ENCODE measurements around the gene PDXDC1. TPM values are rescaled to one million over a fixed set of nuclear protein-coding genes. Genes with fewer than 3 reads are reported as not detected.
"Not testable (repeated sequence)": the region's sequence is repeated elsewhere in the genome, so short reads cannot be mapped to it uniquely, and the experiment has no call there.

The PDXDC1 gene
- total RNA-seq, 1 donor from 2014 or later: 72.6 TPM

GRCh38 chr16:15163055-15163454 is 188.2 kb downstream of the PDXDC1 start:
- DNase-seq; ATAC-seq (ENCODE audit: poor library complexity); intact Hi-C loops (cut with DNase I): not testable (repeated sequence)

DNA sequence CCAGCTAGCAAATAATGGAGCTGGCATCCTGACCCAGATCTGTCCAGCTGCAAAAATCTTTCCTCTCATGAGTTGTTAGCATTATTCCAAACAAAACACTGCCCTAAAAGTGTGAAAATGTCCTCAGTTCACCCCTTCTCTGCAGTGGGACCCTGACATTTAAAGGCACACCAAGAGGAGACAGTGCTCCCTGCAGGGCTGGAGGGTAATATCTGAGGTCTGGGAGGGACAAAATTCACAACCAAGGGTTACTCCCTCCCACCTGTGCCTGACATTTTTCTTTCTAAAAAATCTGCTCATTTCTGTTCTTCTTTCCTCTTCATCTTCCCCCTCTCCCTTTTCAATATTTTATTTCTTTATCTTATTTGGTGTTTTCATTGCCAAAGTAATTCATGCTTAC is 191.4 kb downstream of the PDXDC1 start:
- intact Hi-C loops (cut with DNase I); ATAC-seq (ENCODE audit: poor library complexity); DNase-seq: not testable (repeated sequence)

GRCh38 chr16:15168303-15168702 is 193.5 kb downstream of the PDXDC1 start:
- intact Hi-C loops (cut with DNase I); ATAC-seq (ENCODE audit: poor library complexity); DNase-seq: not testable (repeated sequence)

DNA sequence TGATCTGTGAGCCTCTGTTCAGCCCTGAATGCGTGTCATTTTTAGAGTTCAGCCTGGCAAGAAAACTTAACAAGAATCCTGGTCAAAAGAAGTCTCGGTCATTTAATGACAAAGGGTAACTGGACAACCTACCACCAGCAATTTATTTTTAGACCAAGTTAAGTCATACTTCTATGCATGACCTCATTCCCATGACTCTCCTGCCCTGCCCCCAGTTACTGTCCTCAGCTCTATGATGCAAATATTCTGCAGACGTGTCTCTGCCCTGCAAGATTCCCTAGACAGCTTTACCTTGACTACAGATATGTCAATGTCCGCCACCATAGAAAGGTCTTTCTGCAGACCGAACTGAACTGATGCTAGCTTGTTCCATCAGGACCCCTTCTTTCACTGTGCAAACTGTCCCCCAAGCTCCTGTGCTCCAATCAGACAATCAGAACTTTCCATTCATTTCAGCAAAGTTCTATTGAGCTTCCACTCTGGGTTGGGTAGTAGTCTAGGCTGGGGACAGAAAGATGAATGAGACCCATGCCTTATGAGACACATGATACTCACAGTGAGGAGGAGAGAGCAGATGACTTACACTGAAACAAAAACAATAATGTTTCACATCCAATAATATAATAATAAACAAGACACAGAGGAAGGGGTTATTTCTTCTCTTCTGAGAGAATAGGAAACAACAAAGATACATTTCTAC is 194.3 kb downstream of the PDXDC1 start:
- DNase-seq; ATAC-seq (ENCODE audit: poor library complexity); intact Hi-C loops (cut with DNase I): not testable (repeated sequence)

DNA sequence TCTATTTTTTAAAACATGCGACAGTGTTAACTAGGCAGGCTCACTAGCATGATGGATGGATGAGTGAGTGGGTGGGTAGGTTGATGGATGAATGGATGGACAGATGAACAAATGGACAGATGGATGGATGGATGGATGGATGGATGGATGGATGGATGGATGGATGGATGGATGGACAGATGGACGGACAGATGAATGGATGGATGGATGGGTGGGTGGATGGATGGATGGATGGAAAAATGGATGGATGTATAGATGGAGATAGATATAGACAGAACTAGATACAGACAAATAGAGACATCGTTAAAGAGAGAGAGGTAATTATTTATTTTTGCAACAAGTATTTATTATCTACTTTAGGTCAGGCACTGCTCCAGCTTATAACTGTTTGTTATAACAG is 205.1 kb downstream of the PDXDC1 start:
- DNase-seq; intact Hi-C loops (cut with DNase I); ATAC-seq (ENCODE audit: poor library complexity): not testable (repeated sequence)

GRCh38 chr16:15180946-15181345 is 206.1 kb downstream of the PDXDC1 start:
- intact Hi-C loops (cut with DNase I); ATAC-seq (ENCODE audit: poor library complexity); DNase-seq: not testable (repeated sequence)

GRCh38 chr16:15184000-15184399 is 209.2 kb downstream of the PDXDC1 start:
- ATAC-seq (ENCODE audit: poor library complexity); intact Hi-C loops (cut with DNase I); DNase-seq: not testable (repeated sequence)

Small RNA genes within 50 kb of the gene (microRNA-seq; reads per million reads assigned to microRNA genes)
- gene MIR1972-1: not detected
- gene MIR3180-4: not detected
- not detected for gene MIR6511A1
- not detected for gene MIR6511B2
- not detected for gene MIR6770-1

Other genes starting within 250 kb of the PDXDC1 start
- gene NPIPA2, start 232.5 kb upstream of the PDXDC1 start, total RNA-seq: 4.0 TPM
- 130 TPM for gene NOMO1, start 141.3 kb upstream of the PDXDC1 start, total RNA-seq
- 38.1 TPM for gene NPIPA1, start 37.6 kb upstream of the PDXDC1 start, total RNA-seq
- 23.3 TPM for gene NTAN1, start 81.0 kb downstream of the PDXDC1 start, total RNA-seq
- 24.2 TPM for gene RRN3, start 119.2 kb downstream of the PDXDC1 start, total RNA-seq

Measured in Right ventricle myocardium superior (tissue), 1 donor.